Measurements from ENCODE around the gene CRABP1. TPM values are rescaled to one million over a fixed set of nuclear protein-coding genes. Genes with fewer than 3 reads are reported as not detected.

Gene CRABP1
- total and polyA plus RNA-seq, 7 donors, result 0.05 TPM; not detected in 6

DNA sequence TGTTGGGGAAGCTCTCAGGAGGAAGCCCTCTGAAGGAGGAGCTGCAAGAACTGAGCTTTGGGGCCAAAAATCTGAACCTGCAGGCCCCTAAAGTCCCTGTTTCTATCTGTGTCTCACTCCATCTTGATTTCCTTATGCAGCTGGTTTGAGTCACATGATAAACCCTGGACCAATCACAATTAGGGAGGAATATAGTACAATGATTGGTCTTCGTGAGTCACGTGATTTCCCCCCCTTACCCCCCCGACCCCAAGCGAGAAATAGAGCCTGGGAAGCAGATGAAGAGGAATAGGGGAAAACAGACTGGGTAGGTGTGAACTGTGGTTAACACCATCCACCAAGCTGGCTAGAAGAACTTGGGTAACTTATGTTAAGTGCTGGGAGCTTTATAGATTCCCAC lies 12.9 kb downstream of the CRABP1 start:
- no peaks in the 10 kb centered on the region for H3K36me3 ChIP-seq (ENCODE audit: insufficient read depth in 1 of 2, low read depth in 1 of 2)
- H3K27ac ChIP-seq, result no peak overlapping the region
- 55 to 75% (median 67%) methylated on average over 4 of the region's 4 CpGs for WGBS, 3 donors
- no peaks in the 10 kb centered on the region for H3K9me3 ChIP-seq
- TF ChIP-seq, protein P1, sequence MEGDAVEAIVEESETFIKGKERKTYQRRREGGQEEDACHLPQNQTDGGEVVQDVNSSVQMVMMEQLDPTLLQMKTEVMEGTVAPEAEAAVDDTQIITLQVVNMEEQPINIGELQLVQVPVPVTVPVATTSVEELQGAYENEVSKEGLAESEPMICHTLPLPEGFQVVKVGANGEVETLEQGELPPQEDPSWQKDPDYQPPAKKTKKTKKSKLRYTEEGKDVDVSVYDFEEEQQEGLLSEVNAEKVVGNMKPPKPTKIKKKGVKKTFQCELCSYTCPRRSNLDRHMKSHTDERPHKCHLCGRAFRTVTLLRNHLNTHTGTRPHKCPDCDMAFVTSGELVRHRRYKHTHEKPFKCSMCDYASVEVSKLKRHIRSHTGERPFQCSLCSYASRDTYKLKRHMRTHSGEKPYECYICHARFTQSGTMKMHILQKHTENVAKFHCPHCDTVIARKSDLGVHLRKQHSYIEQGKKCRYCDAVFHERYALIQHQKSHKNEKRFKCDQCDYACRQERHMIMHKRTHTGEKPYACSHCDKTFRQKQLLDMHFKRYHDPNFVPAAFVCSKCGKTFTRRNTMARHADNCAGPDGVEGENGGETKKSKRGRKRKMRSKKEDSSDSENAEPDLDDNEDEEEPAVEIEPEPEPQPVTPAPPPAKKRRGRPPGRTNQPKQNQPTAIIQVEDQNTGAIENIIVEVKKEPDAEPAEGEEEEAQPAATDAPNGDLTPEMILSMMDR (IDR thresholded peaks at IDR 0.05), result no peak
- no peak overlapping the region for H3K4me3 ChIP-seq
- H3K4me1 ChIP-seq, result no peaks in the 10 kb centered on the region
- no peak for DNase-seq
- ATAC-seq, result no peak
- H3K27me3 ChIP-seq (ENCODE audit: insufficient read depth in 3 of 3, low read length in 2 of 3), result peaks cover 0 to 3% (median 0%) of the 10 kb centered on the region in 3 donors
- intact Hi-C loops (cut with DNase I), result no loop called here

- no peaks in the 10 kb centered on the region for H3K27me3 ChIP-seq (ENCODE audit: insufficient read depth in 3 of 3, low read length in 2 of 3)
- WGBS, 3 donors, result 77 to 78% (median 78%) methylated on average over 8 of the region's 8 CpGs
- intact Hi-C loops (cut with DNase I), result no loop called here
Measured at GRCh38 chr15:78355177-78355576, 15.0 kb downstream of the CRABP1 start.

DNA sequence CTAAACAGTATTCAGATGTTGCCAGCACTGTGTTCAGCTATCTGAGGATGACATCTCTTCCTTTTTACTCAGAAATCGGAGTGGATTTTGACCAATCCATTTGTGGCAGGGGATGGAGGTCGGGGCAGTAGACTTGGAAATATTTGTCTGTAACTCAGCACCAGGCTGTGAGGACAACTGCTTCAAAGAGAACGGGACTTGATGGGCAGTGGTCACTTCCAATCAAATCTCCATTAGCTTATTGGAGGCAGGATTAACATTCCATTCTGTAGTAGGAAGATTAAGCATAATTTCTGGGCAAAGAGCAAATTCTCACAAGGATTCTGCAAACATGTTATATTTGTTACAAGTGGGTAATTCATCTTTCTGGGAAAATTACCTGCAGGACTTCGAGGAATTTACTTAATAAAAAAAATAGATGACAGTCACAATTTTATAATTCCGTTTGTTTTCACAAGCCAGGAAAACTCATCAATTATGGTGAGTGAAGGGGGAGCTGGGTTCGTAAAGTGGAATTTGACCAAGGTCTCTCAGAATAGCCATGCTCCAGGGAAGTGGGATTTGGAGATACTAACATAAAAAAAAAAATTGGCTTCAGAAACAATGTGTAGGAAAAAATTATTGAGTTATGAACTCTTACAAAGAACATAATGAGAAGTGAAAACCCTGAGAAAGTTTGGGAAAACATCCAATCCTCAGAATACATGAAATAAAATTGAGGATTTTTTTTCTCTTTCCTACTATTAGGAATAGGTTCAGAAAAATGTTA lies 18.1 kb downstream of the CRABP1 start:
- no peaks in the 10 kb centered on the region for H3K4me1 ChIP-seq
- H3K27me3 ChIP-seq (ENCODE audit: insufficient read depth in 3 of 3, low read length in 2 of 3), result no peaks in the 10 kb centered on the region
- no peak overlapping the region for H3K27ac ChIP-seq
- no peaks in the 10 kb centered on the region for H3K9me3 ChIP-seq
- H3K4me3 ChIP-seq, result no peak overlapping the region
- DNase-seq (no peak), ATAC-seq (no peak)
- TF ChIP-seq, protein P1 (IDR thresholded peaks at IDR 0.05), result no peak
- intact Hi-C loops (cut with DNase I), result no loop called here
- 45 to 52% (median 46%) methylated on average over 6 of the region's 6 CpGs for WGBS, 3 donors
- no peaks in the 10 kb centered on the region for H3K36me3 ChIP-seq (ENCODE audit: insufficient read depth in 1 of 2, low read depth in 1 of 2)

More at GRCh38 chr15:78355177-78355576, 15.0 kb downstream of the CRABP1 start:
- no peak for ATAC-seq
- TF ChIP-seq, protein P1 (IDR thresholded peaks at IDR 0.05), result no peak
- H3K36me3 ChIP-seq (ENCODE audit: insufficient read depth in 1 of 2, low read depth in 1 of 2), result no peaks in the 10 kb centered on the region
- no peak overlapping the region for H3K4me3 ChIP-seq
- no peak for DNase-seq
- H3K4me1 ChIP-seq, result no peaks in the 10 kb centered on the region
- H3K9me3 ChIP-seq, result no peaks in the 10 kb centered on the region
- H3K27ac ChIP-seq, result no peak overlapping the region

- Histone ChIP-seq H3K4me1 (no peaks in the 10 kb centered on the region), H3K36me3 (ENCODE audit: insufficient read depth in 1 of 2, low read depth in 1 of 2) (no peaks in the 10 kb centered on the region), H3K9me3 (no peaks in the 10 kb centered on the region), H3K4me3 (no peak overlapping the region), H3K27ac (no peak overlapping the region), H3K27me3 (ENCODE audit: insufficient read depth in 3 of 3, low read length in 2 of 3) (no peaks in the 10 kb centered on the region)
- DNase-seq (no peak), ATAC-seq (no peak)
- TF ChIP-seq, protein P1 (IDR thresholded peaks at IDR 0.05), result no peak
- WGBS, 3 donors, result 71 to 77% (median 76%) methylated on average over 3 of the region's 3 CpGs
- intact Hi-C loops (cut with DNase I), result no loop called here
Measured at GRCh38 chr15:78359041-78359808, 19.1 kb downstream of the CRABP1 start.

Measured in psoas muscle (tissue), 8 donors.